Testis (tissue), 2 donors: ENCODE data around the gene AKAP14.

Source experiments
- CTCF ChIP-seq, 3 experiments: fragments of 450-650 bp in 2 of 3; fragments of 200-600 bp in 1 of 3; sonication (generic) in 1 of 3; IDR thresholded peaks; one replicate each; pipeline ENCODE4 v1.5.1; 2016 to 2019; ENCODE audit warnings: antibody characterized with exemption in 3 of 3, mild to moderate bottlenecking in 2 of 3, moderate library complexity in 1 of 3
- POLR2A ChIP-seq: fragments of 450-650 bp; IDR thresholded peaks from one replicate; pipeline ENCODE4 v1.6.1; 2017; ENCODE audit warnings: antibody characterized with exemption, mild to moderate bottlenecking, moderate library complexity

- TF ChIP-seq POLR2A (no peak), CTCF (IDR thresholded peaks at IDR 0.05) (no peak)
These were observed 9.9 kb upstream of the AKAP14 start for GRCh38 chrX:119885554-119886428.
